Measurements from ENCODE around the gene SPRED1.

DNA sequence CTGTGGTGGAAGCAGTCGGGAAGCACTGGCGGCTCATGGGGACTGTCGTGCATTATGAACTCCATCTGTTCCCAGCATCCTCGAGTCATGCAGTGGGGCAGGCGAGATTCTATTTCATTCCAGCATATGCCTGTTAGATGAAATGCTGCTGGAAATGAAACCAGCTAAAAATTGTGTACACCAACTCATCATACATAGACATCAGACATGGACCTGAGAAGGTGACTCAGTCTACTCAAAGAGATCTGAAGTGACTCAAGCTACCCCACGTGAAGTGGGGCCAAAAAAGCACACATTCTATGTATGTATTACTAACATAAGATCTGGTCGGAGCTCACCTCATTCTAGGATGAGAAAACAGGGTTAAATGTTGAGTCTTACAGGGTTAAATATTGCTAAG, 153.8 kb downstream of the SPRED1 start:
- TF ChIP-seq, protein P1, sequence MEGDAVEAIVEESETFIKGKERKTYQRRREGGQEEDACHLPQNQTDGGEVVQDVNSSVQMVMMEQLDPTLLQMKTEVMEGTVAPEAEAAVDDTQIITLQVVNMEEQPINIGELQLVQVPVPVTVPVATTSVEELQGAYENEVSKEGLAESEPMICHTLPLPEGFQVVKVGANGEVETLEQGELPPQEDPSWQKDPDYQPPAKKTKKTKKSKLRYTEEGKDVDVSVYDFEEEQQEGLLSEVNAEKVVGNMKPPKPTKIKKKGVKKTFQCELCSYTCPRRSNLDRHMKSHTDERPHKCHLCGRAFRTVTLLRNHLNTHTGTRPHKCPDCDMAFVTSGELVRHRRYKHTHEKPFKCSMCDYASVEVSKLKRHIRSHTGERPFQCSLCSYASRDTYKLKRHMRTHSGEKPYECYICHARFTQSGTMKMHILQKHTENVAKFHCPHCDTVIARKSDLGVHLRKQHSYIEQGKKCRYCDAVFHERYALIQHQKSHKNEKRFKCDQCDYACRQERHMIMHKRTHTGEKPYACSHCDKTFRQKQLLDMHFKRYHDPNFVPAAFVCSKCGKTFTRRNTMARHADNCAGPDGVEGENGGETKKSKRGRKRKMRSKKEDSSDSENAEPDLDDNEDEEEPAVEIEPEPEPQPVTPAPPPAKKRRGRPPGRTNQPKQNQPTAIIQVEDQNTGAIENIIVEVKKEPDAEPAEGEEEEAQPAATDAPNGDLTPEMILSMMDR (IDR thresholded peaks at IDR 0.05; ENCODE audit: poor library complexity) = no peak
- TF ChIP-seq EZH2 (IDR thresholded peaks at IDR 0.05; ENCODE audit: borderline replicate concordance) = no peak

Data from hepatocyte (in vitro differentiated cells).